AG08395 (cell line): Measurements from ENCODE around the gene FOXG1.

Source experiments
- DNase-seq: peaks from one replicate; pipeline ENCODE4 v3.0.0; 2012; ENCODE audit warnings: mixed read lengths, low spot score

FOXG1 gene

GRCh38 chr14:28761438-28762291 is 4.9 kb upstream of the FOXG1 start:
- no peak for DNase-seq

GRCh38 chr14:28762303-28762954 is 4.2 kb upstream of the FOXG1 start:
- DNase-seq = no peak

GRCh38 chr14:28762955-28763326 is 3.6 kb upstream of the FOXG1 start:
- DNase-seq = no peak

- no peak for DNase-seq
Measured at GRCh38 chr14:28763751-28764256, 2.8 kb upstream of the FOXG1 start.

- DNase-seq = no peak
Measured at GRCh38 chr14:28764257-28765160, 2.1 kb upstream of the FOXG1 start.

- no peak for DNase-seq
Measured at GRCh38 chr14:28765169-28765830, 1.3 kb upstream of the FOXG1 start.

GRCh38 chr14:28765831-28766468 is 637 bp upstream of the FOXG1 start:
- DNase-seq = no peak

GRCh38 chr14:28767030-28767852 is 654 bp downstream of the FOXG1 start:
- DNase-seq = no peak

GRCh38 chr14:28767853-28768741 is 1.5 kb downstream of the FOXG1 start:
- no peak for DNase-seq

GRCh38 chr14:28769276-28769880 is 2.8 kb downstream of the FOXG1 start:
- DNase-seq = no peak

GRCh38 chr14:28770061-28770460 is 3.5 kb downstream of the FOXG1 start:
- DNase-seq = no peak

- DNase-seq = no peak
Measured at GRCh38 chr14:28770630-28771029, 4.0 kb downstream of the FOXG1 start.

- no peak for DNase-seq
Measured at GRCh38 chr14:28771168-28771567, 4.6 kb downstream of the FOXG1 start.

- DNase-seq = no peak
Measured at GRCh38 chr14:28772613-28773012, 6.0 kb downstream of the FOXG1 start.

GRCh38 chr14:28773176-28773575 is 6.6 kb downstream of the FOXG1 start:
- no peak for DNase-seq

GRCh38 chr14:28773861-28774691 is 7.5 kb downstream of the FOXG1 start:
- DNase-seq = peak; percentile 41

- no peak for DNase-seq
Measured at GRCh38 chr14:28774764-28775735, 8.5 kb downstream of the FOXG1 start.
